BLaER1 treated with 17β-estradiol and CSF1 and Interleukin-3, amounts not matched to agents 10 nM and 100 nM (cell line): ENCODE data around the gene SLC2A10.
A peak's percentile ranks its signal among the peaks of the same experiment; 100 is the strongest.

Experiments used
- H3K27ac ChIP-seq, 11 experiments: shearing (Covaris generic); formaldehyde crosslinking; 2 replicates each; pipeline ENCODE4 v1.8.1; 2022
- H3K27me3 ChIP-seq, 11 experiments: shearing (Covaris generic); formaldehyde crosslinking; 2 replicates each; pipeline ENCODE4 v1.8.1; 2022
- H3K36me3 ChIP-seq, 11 experiments: shearing (Covaris generic); formaldehyde crosslinking; 2 replicates each; pipeline ENCODE4 v1.8.1; 2022
- H3K4me1 ChIP-seq, 10 experiments: shearing (Covaris generic); formaldehyde crosslinking; 2 replicates each; pipeline ENCODE4 v1.8.1; 2022
- H3K4me2 ChIP-seq, 11 experiments: shearing (Covaris generic); formaldehyde crosslinking; 2 replicates each; pipeline ENCODE4 v1.8.1; 2022
- H3K4me3 ChIP-seq, 10 experiments: shearing (Covaris generic); formaldehyde crosslinking; 2 replicates each; pipeline ENCODE4 v1.8.1; 2022
- H3K9ac ChIP-seq, 11 experiments: shearing (Covaris generic); formaldehyde crosslinking; 2 replicates each; pipeline ENCODE4 v1.8.1; 2022
- H3K9me3 ChIP-seq, 11 experiments: shearing (Covaris generic); formaldehyde crosslinking; replicated peaks in 1 of 11; 2 replicates each; pipeline ENCODE4 v1.8.1; 2022
- H4K20me1 ChIP-seq, 11 experiments: shearing (Covaris generic); formaldehyde crosslinking; 2 replicates each; pipeline ENCODE4 v1.8.1; 2022
- Cebpa-rat ChIP-seq, 11 experiments: shearing (Covaris generic); IDR thresholded peaks; 2 replicates each; pipeline ENCODE4 v1.8.1; 2022

Gene SLC2A10

DNA sequence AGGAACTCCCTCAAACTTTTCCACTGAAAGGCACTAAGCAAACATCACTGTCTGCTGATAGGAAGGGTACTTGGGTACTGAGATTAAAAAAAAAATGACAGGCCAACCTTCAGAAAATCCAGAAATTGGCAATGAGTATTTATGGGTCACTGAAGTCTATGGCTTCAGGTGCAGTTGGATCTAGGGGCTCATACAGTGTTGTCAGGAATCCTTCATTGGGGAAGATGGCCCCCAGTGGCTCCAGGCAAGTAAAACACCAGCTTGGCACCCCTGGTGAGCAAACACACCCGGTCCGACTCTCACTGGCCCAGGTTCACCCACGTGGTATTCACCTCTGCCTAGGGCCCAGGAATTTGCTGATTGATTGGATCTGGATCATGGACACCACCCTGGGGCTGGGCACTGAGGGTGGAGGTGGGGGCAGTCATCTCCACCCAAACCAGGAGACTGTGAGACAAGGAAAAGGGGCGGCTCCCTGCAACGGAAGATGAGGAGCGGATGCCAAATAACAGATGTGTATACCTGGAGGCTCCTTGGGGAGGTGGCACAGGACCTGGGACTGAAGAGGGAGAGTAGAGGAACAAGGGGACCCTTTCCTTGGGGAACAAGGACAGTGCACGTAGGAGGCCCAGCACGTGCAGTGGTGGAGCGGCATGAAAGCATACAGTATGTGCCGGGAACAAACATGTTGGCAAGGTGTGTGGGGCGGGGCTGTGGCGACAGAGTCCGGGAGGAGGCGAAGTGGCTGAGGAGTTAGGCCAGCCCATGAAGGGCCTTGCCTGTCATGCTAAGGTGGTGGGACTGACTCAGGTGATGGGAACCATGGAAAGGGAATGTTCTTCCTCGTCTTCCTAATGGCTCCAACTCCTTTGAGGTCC, 4.7 kb downstream of the SLC2A10 start:
- H3K4me2 ChIP-seq = no peak overlapping the region; a peak in 1 of 22 replicates
- H3K27me3 ChIP-seq = peaks cover 16 to 22% (median 20%) of the 10 kb centered on the region in 11 experiments
- no peak for TF ChIP-seq Cebpa-rat (IDR thresholded peaks at IDR 0.05)
- no peaks in the 10 kb centered on the region for H3K36me3 ChIP-seq
- H3K9ac ChIP-seq = no peak overlapping the region
- no peak overlapping the region for H3K4me3 ChIP-seq
- H4K20me1 ChIP-seq = no peaks in the 10 kb centered on the region
- H3K4me1 ChIP-seq = peaks cover 10 to 23% (median 15%) of the 10 kb centered on the region in 10 experiments; a peak in 18 of 20 replicates
- H3K27ac ChIP-seq = no peak overlapping the region
- peaks cover 0 to 2% (median 0%) of the 10 kb centered on the region in 11 experiments; a peak in 2 of 22 replicates for H3K9me3 ChIP-seq

DNA sequence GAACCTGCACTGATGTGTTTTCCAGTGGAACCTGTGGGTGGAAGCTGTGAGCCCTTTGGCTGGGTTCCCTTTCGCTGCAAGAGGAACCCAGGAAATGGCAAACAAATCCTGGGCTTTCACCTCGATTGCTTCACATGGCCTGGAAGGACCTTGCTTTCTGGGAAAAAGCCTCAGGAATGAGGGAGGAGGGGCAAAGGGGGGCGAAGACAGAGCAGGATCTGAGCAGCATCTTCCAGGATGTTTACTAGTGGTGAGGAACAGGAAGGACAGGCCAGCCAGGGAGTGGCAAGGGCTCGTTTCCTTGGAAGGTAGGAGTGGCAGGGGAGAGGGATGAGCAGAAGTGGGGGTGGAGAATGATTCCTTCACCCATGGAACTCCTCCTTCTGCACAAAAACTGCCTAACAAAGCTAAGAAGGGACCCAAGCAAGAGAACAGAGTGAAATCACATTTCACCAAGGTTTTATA, 5.9 kb downstream of the SLC2A10 start:
- peaks cover 2 to 19% (median 5%) of the 10 kb centered on the region in 10 experiments; a peak in 15 of 20 replicates for H3K4me1 ChIP-seq
- TF ChIP-seq Cebpa-rat (IDR thresholded peaks at IDR 0.05) = no peak
- H3K27me3 ChIP-seq = peaks cover 5 to 11% (median 8%) of the 10 kb centered on the region in 11 experiments
- H3K36me3 ChIP-seq = no peaks in the 10 kb centered on the region
- peak overlapping the region in 3 of 11 experiments; percentile 10 to 48 (median 29); a peak in 4 of 22 replicates for H3K4me2 ChIP-seq
- no peaks in the 10 kb centered on the region for H4K20me1 ChIP-seq
- H3K27ac ChIP-seq = no peak overlapping the region
- no peak overlapping the region for H3K4me3 ChIP-seq
- H3K9ac ChIP-seq = no peak overlapping the region
- H3K9me3 ChIP-seq = peaks cover 2 to 14% (median 9%) of the 10 kb centered on the region in 11 experiments; a peak in 16 of 22 replicates

DNA sequence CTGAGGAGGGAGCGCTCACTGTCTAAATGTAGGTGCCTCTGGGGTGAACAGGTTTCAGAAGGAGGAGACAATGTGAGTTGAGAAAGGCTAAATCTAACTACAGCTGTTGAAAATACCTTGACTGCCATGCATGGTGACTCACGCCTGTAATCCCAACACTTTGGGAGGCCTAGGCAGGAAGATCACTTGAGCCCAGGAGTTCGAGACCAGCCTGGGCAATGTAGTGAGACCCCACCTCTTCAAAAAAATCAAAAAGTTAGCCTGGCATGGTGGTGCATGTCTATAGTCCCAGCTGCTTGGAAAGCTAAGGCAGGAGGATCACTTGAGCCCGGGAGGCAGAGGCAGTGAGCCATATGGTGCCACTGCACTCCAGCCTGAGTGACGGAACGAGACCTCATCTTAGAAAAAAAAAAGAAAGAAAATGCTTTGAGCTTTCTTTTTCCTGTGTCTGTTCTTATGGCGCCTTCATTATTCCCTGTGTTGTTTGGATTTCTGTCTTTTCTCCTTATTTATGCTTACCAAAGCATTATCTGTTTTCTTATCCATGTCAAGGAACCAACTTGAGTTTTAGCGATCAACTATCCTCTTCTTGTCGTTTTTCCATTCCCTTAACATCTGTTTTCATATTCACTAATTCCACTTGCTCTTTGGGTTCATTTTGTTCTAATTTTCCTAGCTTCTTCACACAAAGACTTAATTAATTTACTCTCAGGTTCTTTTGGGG, 8.5 kb downstream of the SLC2A10 start:
- TF ChIP-seq Cebpa-rat (IDR thresholded peaks at IDR 0.05) = no peak
- peaks cover 16 to 33% (median 23%) of the 10 kb centered on the region in 11 experiments for H3K9me3 ChIP-seq

DNA sequence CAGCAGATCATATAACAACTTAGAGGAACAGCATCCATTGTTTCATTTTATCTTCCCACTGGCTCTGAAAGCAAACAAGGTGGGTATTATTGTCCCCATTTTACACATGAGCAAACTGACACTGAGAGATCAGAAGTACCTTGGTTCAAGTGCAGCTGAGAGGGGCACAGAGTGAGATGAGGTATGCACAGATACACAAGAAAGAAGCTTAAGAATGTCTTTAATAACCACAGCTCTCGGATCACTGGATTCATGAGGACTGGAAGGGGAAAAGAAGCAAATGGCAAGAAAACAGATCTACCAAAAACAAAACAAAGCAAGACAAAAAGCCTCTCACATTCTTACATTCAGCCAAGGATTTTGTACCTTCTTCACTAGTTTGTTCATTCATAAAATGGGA, 10.6 kb downstream of the SLC2A10 start:
- Histone ChIP-seq H3K4me1 (peaks cover 0 to 16% (median 0%) of the 10 kb centered on the region in 10 experiments; a peak in 6 of 20 replicates), H3K27ac (no peak overlapping the region), H3K9me3 (peaks cover 16 to 39% (median 29%) of the 10 kb centered on the region in 11 experiments), H3K4me3 (no peak overlapping the region), H3K36me3 (no peaks in the 10 kb centered on the region), H3K9ac (no peak overlapping the region), H3K27me3 (no peaks in the 10 kb centered on the region), H4K20me1 (no peaks in the 10 kb centered on the region), H3K4me2 (no peak overlapping the region)
- no peak for TF ChIP-seq Cebpa-rat (IDR thresholded peaks at IDR 0.05)

More for the DNA sequence above, 8.5 kb downstream of the SLC2A10 start:
- Histone ChIP-seq H3K4me1 (peaks cover 0 to 25% (median 2%) of the 10 kb centered on the region in 10 experiments; a peak in 7 of 20 replicates), H3K36me3 (no peaks in the 10 kb centered on the region), H3K27me3 (no peaks in the 10 kb centered on the region), H4K20me1 (no peaks in the 10 kb centered on the region), H3K4me3 (no peak overlapping the region), H3K9ac (no peak overlapping the region), H3K4me2 (no peak overlapping the region), H3K27ac (no peak overlapping the region)

DNA sequence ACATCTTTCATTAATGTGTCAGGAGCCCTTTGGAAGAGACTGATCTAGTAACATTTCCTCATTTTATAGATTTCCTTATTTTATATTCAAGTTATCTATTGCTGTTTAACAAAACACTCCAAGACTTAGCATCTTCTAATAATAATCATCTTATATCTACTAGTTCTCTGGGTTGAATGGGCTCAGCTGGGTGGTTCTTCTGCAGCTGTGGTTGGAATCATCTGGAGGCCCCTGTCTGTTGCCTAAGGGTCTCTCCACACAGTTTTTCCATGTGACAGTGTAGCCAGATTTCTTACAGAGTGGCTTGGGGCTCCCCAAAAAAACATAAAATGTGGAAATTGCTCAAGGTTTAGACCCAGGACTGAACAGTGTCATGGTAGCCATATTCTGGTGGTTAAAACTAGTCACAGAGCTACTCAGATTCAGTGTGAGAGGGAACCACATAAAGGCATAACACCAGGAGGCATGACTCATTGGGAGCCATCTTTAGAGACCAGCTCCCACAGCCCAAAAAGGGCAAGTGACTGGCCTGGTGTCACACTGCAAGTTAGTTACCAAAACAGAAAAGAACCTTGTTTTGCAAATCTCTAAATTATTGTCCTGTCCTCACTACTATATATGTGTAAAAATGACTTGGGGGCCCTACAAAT, 11.5 kb downstream of the SLC2A10 start:
- no peaks in the 10 kb centered on the region for H3K27me3 ChIP-seq
- no peak overlapping the region for H3K4me3 ChIP-seq
- H3K9me3 ChIP-seq = peaks cover 16 to 39% (median 31%) of the 10 kb centered on the region in 11 experiments
- no peak overlapping the region for H3K9ac ChIP-seq
- H4K20me1 ChIP-seq = no peaks in the 10 kb centered on the region
- H3K4me1 ChIP-seq = peaks cover 0 to 7% (median 0%) of the 10 kb centered on the region in 10 experiments; a peak in 2 of 20 replicates
- H3K4me2 ChIP-seq = no peak overlapping the region
- no peaks in the 10 kb centered on the region for H3K36me3 ChIP-seq
- no peak overlapping the region for H3K27ac ChIP-seq
- no peak for TF ChIP-seq Cebpa-rat (IDR thresholded peaks at IDR 0.05)

DNA sequence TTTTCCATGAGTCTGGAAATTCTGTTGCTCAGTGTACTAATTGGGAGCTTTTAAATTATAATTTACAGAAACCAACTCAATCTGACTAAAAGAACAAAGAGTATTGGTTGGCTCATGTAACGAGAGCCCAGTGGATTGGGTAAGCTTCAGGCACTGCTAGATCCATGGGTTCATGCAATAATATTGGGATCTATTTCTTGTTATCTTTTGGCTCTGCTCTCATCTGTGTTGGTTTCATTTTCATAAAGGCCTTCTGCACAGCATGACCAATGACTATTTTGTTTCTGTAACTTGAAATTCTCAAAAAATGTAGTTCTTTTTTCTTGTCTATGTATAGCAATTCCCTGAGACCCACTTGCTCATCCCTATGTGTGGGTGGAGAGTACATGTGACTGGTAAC, 12.0 kb downstream of the SLC2A10 start:
- Histone ChIP-seq H3K4me1 (peaks cover 0 to 7% (median 0%) of the 10 kb centered on the region in 10 experiments; a peak in 2 of 20 replicates), H3K27me3 (no peaks in the 10 kb centered on the region), H3K9me3 (peaks cover 16 to 39% (median 31%) of the 10 kb centered on the region in 11 experiments), H3K4me3 (no peak overlapping the region), H3K36me3 (no peaks in the 10 kb centered on the region), H4K20me1 (no peaks in the 10 kb centered on the region), H3K27ac (no peak overlapping the region), H3K9ac (no peak overlapping the region), H3K4me2 (0 out of 22 replicates have a peak overlapping the region, but pooled peaks of 1 of the 11 experiments have one; percentile 21)
- TF ChIP-seq Cebpa-rat (IDR thresholded peaks at IDR 0.05) = no peak

DNA sequence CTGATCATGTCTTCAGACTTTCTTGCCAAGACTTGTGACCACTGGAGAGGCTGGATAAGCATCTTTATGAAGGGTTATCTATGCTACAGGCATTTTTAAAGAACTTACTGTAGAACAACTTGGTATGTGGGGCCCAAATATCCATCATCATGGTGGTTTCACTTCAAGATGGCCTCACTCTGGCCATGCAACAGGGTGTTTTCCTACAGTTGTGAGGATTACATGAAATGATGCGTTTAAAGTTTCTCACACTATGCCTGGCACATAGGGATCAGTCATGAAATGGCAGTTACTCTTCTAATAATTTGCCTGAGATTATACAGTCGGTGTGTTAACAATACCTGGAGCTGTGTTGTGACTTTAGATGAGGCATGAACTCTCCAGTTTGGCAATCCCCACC, 13.0 kb downstream of the SLC2A10 start:
- TF ChIP-seq Cebpa-rat (IDR thresholded peaks at IDR 0.05) = no peak
- peaks cover 0 to 7% (median 0%) of the 10 kb centered on the region in 10 experiments; a peak in 2 of 20 replicates for H3K4me1 ChIP-seq
- no peaks in the 10 kb centered on the region for H3K27me3 ChIP-seq
- H3K4me3 ChIP-seq = no peak overlapping the region
- H3K9me3 ChIP-seq = peaks cover 16 to 39% (median 31%) of the 10 kb centered on the region in 11 experiments
- H3K4me2 ChIP-seq = no peak overlapping the region
- H3K9ac ChIP-seq = no peak overlapping the region
- no peak overlapping the region for H3K27ac ChIP-seq
- H4K20me1 ChIP-seq = no peaks in the 10 kb centered on the region
- no peaks in the 10 kb centered on the region for H3K36me3 ChIP-seq

DNA sequence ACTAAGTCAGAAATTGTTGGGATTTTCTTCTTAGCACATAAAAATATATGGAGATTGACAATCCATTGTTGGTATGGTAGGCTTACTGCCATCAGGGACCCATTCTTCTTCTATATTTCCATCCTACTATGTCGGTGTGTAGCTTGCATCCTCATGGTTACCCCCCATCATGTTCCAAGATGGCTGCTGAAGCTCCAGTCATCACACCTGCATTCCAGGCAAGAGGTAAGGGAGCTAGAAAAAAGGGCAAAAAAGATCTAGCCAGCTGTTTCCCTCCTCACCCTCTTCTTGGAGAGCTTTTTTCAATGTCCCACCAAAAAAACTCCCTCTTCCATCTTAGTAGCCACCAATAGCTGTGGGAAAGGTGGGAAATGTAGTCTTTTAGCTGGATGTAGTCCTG, 13.6 kb downstream of the SLC2A10 start:
- Histone ChIP-seq H3K4me2 (no peak overlapping the region), H3K4me3 (no peak overlapping the region), H3K36me3 (no peaks in the 10 kb centered on the region), H3K4me1 (peaks cover 0 to 7% (median 0%) of the 10 kb centered on the region in 10 experiments; a peak in 2 of 20 replicates), H3K9ac (no peak overlapping the region), H3K9me3 (peaks cover 16 to 39% (median 31%) of the 10 kb centered on the region in 11 experiments), H3K27me3 (no peaks in the 10 kb centered on the region), H3K27ac (no peak overlapping the region), H4K20me1 (no peaks in the 10 kb centered on the region)
- no peak for TF ChIP-seq Cebpa-rat (IDR thresholded peaks at IDR 0.05)
